Smooth muscle cell of the pulmonary artery (primary cell): ENCODE data around the gene GLG1. TPM values are rescaled to one million over a fixed set of nuclear protein-coding genes. Genes with fewer than 3 reads are reported as not detected.

Source experiments
- total RNA-seq: library from RNA; depleted of rRNA; stranded (reverse); fragments of >200 nt; gene quantifications from 2 replicates; pipeline ENCODE4 v1.2.3, GENCODE V29; 2014

The GLG1 gene
- total RNA-seq, result 356 and 369 TPM in 2 replicates

DNA sequence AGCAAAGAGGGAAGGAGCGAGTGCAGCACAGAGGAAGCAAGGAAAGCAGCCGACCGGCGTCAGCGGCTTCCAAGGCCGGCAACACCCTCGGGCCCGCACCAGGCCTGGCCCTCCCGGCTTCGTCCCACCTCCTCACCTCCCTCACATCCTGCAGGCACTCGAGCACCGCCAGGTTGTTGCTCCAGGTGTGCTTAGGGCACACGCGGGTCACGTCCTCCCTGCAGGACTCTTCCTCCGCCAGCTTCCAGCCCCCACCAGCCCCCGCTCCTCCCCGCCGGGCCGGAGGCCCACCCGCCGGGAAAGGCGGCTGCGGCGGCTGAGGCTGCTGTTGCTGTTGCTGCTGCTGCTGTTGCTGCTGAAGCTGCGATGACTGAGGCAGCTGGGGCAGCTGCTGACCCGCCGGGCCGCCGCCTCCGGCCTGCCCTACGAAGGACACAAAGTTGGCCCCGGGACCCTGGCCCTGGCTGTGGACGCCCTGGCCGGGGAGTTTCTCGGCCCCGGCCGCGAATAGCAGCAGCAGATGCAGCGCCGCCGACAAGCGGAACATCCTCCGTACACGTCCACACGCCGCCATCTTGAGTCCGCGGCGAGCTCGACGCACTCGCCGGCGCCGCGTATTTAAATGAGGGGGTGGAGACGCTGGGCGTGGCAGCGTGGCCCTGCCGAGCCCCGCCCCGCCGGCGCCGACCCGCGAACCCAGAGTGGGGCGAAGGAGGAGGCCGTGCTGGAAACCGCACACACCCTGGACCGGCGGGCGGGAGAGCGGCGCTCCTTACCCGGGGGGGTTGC is at the start of gene GLG1:
GLG1 (minus strand) TSS at position 594 of the 789 bp plus-strand sequence; CDS start at position 574, 20 bp downstream.

DNA sequence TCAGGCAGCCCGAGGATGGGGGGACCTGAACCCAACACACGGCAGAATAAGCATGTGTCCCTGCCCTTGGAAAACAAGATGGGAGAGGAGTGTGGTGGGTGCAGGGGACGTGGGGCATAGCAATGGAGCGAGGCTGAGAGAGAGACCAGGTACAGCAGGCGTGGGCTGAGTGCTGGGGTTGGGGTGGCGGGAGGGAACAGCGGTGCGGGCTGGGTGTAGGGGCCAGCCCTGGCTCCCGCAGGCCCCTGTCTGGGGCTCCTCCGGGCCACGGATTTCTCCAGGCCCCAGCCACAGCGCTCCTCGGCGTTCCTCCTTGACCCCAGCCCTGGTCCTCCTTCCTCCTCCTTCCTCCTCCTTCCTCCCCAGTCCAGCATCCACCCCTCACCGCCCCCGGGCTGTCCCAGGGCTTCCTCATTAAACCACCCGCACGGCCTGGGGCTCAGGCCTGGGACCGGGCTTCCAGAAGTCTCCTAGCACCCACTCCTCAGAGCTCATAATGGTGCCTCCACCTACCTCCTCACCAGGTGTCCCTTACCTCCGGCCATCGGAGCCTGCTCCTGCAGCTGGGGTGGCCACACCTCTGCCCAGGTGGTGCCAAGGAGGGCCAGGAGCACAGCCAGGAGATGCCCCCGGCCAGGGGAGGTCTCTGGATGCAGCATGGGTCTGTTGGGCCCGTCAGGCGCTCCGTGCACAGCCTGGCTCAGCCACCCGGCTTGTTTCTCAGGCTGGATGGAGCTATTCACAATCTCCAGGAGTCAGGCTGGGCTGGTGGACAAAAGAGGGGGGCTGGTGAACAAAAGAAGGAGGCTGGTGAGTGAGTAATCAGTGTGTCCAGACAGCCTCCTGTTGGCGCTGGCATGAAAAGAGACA is 186.1 kb downstream of the GLG1 start, which contains the start of gene CLEC18B:
CLEC18B (minus strand) TSS at position 867 of the 870 bp plus-strand sequence; CDS start at position 659, 208 bp downstream.

Other genes starting within 250 kb of the GLG1 start
- gene NPIPB15, start 230.8 kb downstream of the GLG1 start, total RNA-seq, result 0.72 TPM in 1 of 2 replicates, not detected in the other
- 0.59 and 1.6 TPM in 2 replicates for gene CLEC18B, start 185.6 kb downstream of the GLG1 start, total RNA-seq
- gene RFWD3, start 59.8 kb upstream of the GLG1 start, total RNA-seq, result 14.1 and 15.5 TPM in 2 replicates
- gene MLKL, start 93.7 kb upstream of the GLG1 start, total RNA-seq, result 9.8 and 14.6 TPM in 2 replicates
- not detected in 2 replicates for gene FA2H, start 167.7 kb upstream of the GLG1 start, total RNA-seq